Activated CD8-positive, alpha-beta memory T cell treated with anti-CD3 and anti-CD28 coated beads for 4 hours (primary cell): ENCODE measurements around the gene SOCS1.

Experiments used
- DNase-seq, 2 donors: peaks; one replicate each; pipeline ENCODE4 v3.0.0-alpha.2; 2020; ENCODE audit warnings: low read depth in 2 of 2

SOCS1 gene

DNA sequence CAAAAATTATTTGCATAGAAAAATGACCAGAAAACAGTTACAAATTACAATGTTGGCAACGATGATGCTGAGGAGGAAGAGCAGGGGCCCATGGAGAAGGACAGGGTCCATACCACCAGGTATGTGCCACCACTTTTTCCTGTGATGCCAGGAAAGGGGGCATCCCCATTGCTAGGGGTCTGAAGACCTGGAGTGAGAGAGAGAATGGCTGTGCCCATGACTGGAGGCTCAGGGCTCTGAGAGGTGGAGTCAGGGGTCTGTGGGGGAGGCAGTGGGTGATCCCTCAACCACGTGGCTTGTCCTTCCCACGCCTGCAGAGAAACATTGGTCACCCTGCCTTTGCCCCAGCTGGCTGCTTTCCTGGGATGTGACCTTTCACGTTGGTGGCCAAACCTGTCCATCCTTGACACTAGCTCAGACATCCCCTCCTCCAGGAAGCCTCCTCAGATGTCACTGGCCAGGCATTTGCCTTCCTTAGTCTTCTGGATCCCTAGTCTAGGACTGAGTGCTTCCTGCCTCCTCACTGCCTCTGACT lies 51.4 kb downstream of the SOCS1 start:
- no peak for DNase-seq
